ENCODE data around the gene PPIP5K2.

- no peak for TF ChIP-seq EZH2phosphoT487 (IDR thresholded peaks at IDR 0.05; ENCODE audit: low read length)
- TF ChIP-seq CTCF (IDR thresholded peaks at IDR 0.05; ENCODE audit: low read length), result no peak
These were observed 13.1 kb downstream of the PPIP5K2 start for GRCh38 chr5:103133231-103133630.
